ENCODE measurements around the gene VILL. TPM values are rescaled to one million over a fixed set of nuclear protein-coding genes. Genes with fewer than 3 reads are reported as not detected.
A peak's percentile ranks its signal among the peaks of the same experiment; 100 is the strongest.

The VILL gene
- total RNA-seq, 1 donor from 2014 or later, result 4.9 TPM

DNA sequence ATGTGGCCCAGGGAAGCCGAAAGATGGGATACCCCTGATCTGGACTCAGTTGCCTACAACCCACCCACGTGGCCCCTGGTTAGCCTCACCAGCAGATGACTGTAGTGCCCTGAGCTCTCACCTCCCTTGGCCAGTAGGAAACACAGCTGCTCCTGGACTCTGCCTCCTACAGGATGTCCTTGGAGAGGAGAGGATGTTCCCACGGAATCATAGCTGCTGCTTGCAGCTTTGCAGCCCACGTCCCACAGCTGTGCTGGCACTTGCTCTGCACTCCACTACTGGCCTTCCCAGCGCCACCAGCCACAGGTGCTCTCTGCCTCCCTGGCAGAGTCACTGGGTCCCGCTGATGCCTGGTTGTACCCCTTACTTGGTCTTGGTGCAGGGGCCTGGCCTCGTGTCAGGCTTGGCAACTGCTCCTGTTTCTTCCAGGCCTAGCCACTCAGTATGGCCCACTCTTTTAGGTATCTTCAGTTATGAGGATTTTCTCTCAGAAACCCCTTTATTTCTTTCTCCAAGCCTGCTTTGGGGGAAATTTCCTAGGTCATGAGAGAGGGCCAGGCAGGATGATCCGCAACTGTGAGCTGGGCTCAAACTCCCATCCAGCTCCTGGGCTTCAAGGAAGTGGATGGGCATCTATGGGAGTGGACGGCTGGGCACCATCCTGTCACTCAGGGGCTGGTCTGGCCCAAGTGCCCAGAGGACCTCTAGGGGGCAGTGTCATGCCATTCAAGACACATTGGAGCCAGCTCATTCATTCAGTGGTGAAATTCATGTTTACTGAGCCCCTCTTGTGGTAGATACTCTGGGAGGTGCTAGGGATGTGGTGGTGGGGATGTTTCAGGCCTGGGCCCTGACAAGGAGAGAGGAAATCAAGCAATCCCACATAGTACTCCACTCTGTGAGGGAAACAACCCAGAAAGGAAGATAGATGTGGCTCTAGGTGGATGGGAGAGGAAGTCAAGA lies 16.2 kb upstream of the VILL start:
- Mint-ChIP-seq H3K4me1 (peaks cover 4% of the 10 kb centered on the region), H3K27ac (ENCODE audit: unreplicated experiment) (no peak overlapping the region), H3K9me3 (no peaks in the 10 kb centered on the region), H3K27me3 (ENCODE audit: low read depth) (no peaks in the 10 kb centered on the region), H3K36me3 (ENCODE audit: low read depth) (peaks cover 9% of the 10 kb centered on the region), H3K4me3 (no peak overlapping the region)
- peak; percentile 58 for DNase-seq (ENCODE audit: low read depth, low spot score)
- TF ChIP-seq CTCF (conservative IDR thresholded peaks at IDR 0.05), result peak; percentile 74

DNA sequence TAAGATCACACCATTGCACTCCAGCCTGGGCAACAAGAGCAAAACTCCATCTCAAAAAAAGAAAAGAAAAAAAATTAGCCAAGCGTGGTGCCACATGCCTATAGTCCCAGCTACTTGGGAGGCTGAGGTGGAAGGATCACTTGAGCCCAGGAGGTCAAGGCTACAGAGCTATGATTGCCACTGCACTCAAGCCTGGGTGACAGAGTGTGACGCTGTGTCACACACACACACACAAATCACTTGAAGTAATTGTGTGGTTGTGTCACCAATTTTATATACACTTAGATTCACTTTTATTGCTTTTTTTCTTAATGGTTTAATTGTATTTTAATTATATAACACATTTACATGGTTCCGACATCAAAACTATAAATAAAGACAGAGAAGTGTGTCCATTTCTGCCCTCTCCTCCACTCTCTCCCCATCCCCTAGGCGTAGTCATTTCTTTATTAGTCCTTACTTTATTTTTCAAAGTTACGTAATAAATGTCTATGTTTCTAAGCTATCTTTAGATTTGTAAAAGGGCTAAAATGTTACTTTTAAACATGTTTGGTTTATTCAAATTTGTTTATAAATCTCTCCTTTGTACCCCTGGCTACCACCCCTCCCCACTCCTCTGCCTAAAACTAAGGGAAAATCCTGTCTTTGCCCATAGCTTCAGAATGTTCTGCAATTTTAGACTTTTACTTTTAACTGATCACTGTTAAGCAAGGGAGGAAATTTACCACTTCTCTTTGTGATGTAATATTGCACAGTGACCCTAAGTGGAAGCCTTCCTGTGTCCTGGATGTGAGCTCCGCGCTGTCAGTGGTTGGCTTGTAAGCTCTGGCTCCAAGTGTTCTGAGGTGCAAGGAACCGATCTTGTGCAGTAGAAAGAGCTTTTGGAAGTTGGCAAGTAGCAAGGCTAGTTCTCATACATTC lies 10.8 kb upstream of the VILL start:
- Mint-ChIP-seq H3K36me3 (ENCODE audit: low read depth) (no peaks in the 10 kb centered on the region), H3K27me3 (ENCODE audit: low read depth) (no peaks in the 10 kb centered on the region), H3K9me3 (no peaks in the 10 kb centered on the region), H3K27ac (ENCODE audit: unreplicated experiment) (no peak overlapping the region), H3K4me1 (peaks cover 1% of the 10 kb centered on the region), H3K4me3 (no peak overlapping the region)
- no peak for TF ChIP-seq CTCF (conservative IDR thresholded peaks at IDR 0.05)
- DNase-seq (ENCODE audit: low read depth, low spot score), result no peak

DNA sequence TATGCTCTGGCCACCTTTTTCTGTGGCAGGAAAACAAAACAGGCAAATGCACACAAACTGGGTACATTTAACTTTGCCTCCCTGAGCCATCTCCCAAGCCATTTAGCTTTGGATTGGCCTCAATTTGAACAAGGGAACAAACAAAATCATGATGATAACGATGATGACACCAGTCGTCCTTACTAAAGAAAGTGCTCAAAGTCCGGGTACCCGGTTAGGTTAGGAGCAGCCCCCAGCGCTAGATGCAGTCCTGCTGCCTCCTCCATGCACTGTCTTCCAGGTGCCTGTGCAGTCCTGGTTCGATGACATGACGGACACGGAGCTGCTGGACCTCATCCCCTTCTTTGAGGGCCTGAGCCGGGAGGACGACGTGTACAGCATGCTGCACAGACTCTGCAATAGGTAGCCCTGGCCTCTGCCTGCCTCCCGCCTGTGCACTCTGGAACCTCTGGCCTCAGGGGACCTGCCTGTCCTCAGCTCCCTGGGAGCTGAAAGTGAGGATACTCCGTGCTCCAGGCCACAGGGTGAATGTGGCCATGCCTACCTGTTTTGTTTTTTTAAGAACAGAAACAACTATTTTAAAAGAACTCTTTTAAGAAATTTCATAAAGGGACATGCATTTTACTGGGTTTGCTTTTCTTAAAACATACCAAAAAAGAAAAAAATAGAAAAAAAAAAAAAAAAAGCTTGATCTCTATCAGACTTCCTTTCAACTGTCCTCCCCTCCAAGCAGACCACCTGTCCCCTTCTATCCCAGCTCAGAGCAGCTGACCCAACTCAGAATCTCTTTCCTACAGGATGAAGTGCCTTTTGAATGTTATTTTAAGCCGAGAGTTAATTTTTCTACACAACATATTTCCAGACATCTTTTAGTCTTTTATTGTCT lies 9.9 kb upstream of the VILL start:
- no peak for DNase-seq (ENCODE audit: low read depth, low spot score)
- H3K36me3 Mint-ChIP-seq (ENCODE audit: low read depth), result no peaks in the 10 kb centered on the region
- no peak for TF ChIP-seq CTCF (conservative IDR thresholded peaks at IDR 0.05)
- no peak overlapping the region for H3K27ac Mint-ChIP-seq (ENCODE audit: unreplicated experiment)
- H3K4me1 Mint-ChIP-seq, result no peaks in the 10 kb centered on the region
- H3K9me3 Mint-ChIP-seq, result no peaks in the 10 kb centered on the region
- no peak overlapping the region for H3K4me3 Mint-ChIP-seq
- H3K27me3 Mint-ChIP-seq (ENCODE audit: low read depth), result no peaks in the 10 kb centered on the region

- Mint-ChIP-seq H3K27ac (ENCODE audit: unreplicated experiment) (no peak overlapping the region), H3K36me3 (ENCODE audit: low read depth) (no peaks in the 10 kb centered on the region), H3K4me1 (no peaks in the 10 kb centered on the region), H3K4me3 (no peak overlapping the region), H3K9me3 (no peaks in the 10 kb centered on the region), H3K27me3 (ENCODE audit: low read depth) (no peaks in the 10 kb centered on the region)
- no peak for TF ChIP-seq CTCF (conservative IDR thresholded peaks at IDR 0.05)
- DNase-seq (ENCODE audit: low read depth, low spot score), result no peak
Measured at GRCh38 chr3:37981348-37981664, 9.3 kb upstream of the VILL start.

GRCh38 chr3:37982331-37982730 lies 8.3 kb upstream of the VILL start:
- Mint-ChIP-seq H3K27ac (ENCODE audit: unreplicated experiment) (no peak overlapping the region), H3K4me1 (no peaks in the 10 kb centered on the region), H3K36me3 (ENCODE audit: low read depth) (no peaks in the 10 kb centered on the region), H3K9me3 (no peaks in the 10 kb centered on the region), H3K27me3 (ENCODE audit: low read depth) (no peaks in the 10 kb centered on the region), H3K4me3 (no peak overlapping the region)
- no peak for TF ChIP-seq CTCF (conservative IDR thresholded peaks at IDR 0.05)
- DNase-seq (ENCODE audit: low read depth, low spot score), result no peak
